RWPE2 (cell line): ENCODE measurements around the gene IFI6.
A peak's percentile ranks its signal among the peaks of the same experiment; 100 is the strongest.

ENCODE experiments used
- ATAC-seq: fragments of 200-7000 bp; cut with Tn5 transposase; 3 replicates; pipeline ENCODE4 v1.9.1; 2021; ENCODE audit warnings: low read depth
- DNase-seq: peaks from one replicate; pipeline ENCODE4 v3.0.0-alpha.2; 2020; ENCODE audit warnings: low spot score
- H3K27ac ChIP-seq: fragments of 450-650 bp; 2 replicates; pipeline ENCODE4 v1.5.1; 2017; ENCODE audit warnings: mild to moderate bottlenecking; ENCODE audit not compliant: poor library complexity, severe bottlenecking
- H3K27me3 ChIP-seq: fragments of 250-450 bp; sonication (Bioruptor Pico); 2 replicates; pipeline ENCODE4 v1.5.1; 2021; ENCODE audit warnings: mild to moderate bottlenecking, moderate library complexity; ENCODE audit not compliant: insufficient read depth, poor library complexity, severe bottlenecking
- H3K36me3 ChIP-seq: fragments of 250-450 bp; sonication (Bioruptor Pico); 2 replicates; pipeline ENCODE4 v1.5.1; 2020; ENCODE audit warnings: low read depth, mild to moderate bottlenecking, moderate library complexity
- H3K4me1 ChIP-seq: fragments of 250-450 bp; sonication (Bioruptor Pico); 2 replicates; pipeline ENCODE4 v1.5.1; 2021; ENCODE audit warnings: mild to moderate bottlenecking, moderate library complexity; ENCODE audit not compliant: insufficient read depth, poor library complexity, severe bottlenecking
- H3K4me3 ChIP-seq: fragments of 250-450 bp; sonication (Bioruptor Pico); 2 replicates; pipeline ENCODE4 v1.5.1; 2021; ENCODE audit warnings: mild to moderate bottlenecking, moderate library complexity; ENCODE audit not compliant: severe bottlenecking
- H3K9me3 ChIP-seq: fragments of 250-450 bp; sonication (Bioruptor Pico); 2 replicates; pipeline ENCODE4 v1.5.1; 2021; ENCODE audit warnings: mild to moderate bottlenecking, moderate library complexity; ENCODE audit not compliant: severe bottlenecking
- CTCF ChIP-seq: fragments of 450-650 bp; IDR thresholded peaks from one replicate; pipeline ENCODE4 v1.5.1; 2017; ENCODE audit warnings: mild to moderate bottlenecking, moderate library complexity; ENCODE audit not compliant: poor library complexity, severe bottlenecking

Gene IFI6

GRCh38 chr1:27658951-27659496 is 13.0 kb downstream of the IFI6 start:
- H3K4me1 ChIP-seq = peaks cover 14% of the 10 kb centered on the region
- peak; percentile 69 for DNase-seq

GRCh38 chr1:27656157-27656893 is 15.7 kb downstream of the IFI6 start:
- Histone ChIP-seq H3K4me3 (no peak overlapping the region), H3K36me3 (no peaks in the 10 kb centered on the region), H3K27ac (no peak overlapping the region), H3K4me1 (peaks cover 14% of the 10 kb centered on the region), H3K27me3 (no peaks in the 10 kb centered on the region), H3K9me3 (no peaks in the 10 kb centered on the region)
- TF ChIP-seq CTCF = no peak
- DNase-seq (no peak), ATAC-seq (0 out of 3 replicates have a peak, but pooled peaks have one; percentile 19)

More at GRCh38 chr1:27658951-27659496, 13.0 kb downstream of the IFI6 start:
- Histone ChIP-seq H3K9me3 (no peaks in the 10 kb centered on the region), H3K4me3 (peak overlapping the region; percentile 34), H3K27ac (peak overlapping the region; percentile 84), H3K36me3 (no peaks in the 10 kb centered on the region), H3K27me3 (no peaks in the 10 kb centered on the region)
- TF ChIP-seq CTCF = no peak
- peak; percentile 61 for ATAC-seq

GRCh38 chr1:27655151-27655937 is 16.6 kb downstream of the IFI6 start:
- no peak for TF ChIP-seq CTCF
- no peak overlapping the region for H3K4me3 ChIP-seq
- H3K27ac ChIP-seq = no peak overlapping the region
- no peaks in the 10 kb centered on the region for H3K36me3 ChIP-seq
- DNase-seq = no peak
- H3K9me3 ChIP-seq = no peaks in the 10 kb centered on the region
- peaks cover 21% of the 10 kb centered on the region for H3K4me1 ChIP-seq
- H3K27me3 ChIP-seq = no peaks in the 10 kb centered on the region
- no peak for ATAC-seq

GRCh38 chr1:27652111-27652864 is 19.7 kb downstream of the IFI6 start:
- TF ChIP-seq CTCF = no peak
- Histone ChIP-seq H3K27me3 (no peaks in the 10 kb centered on the region), H3K27ac (no peak overlapping the region), H3K4me1 (peaks cover 10% of the 10 kb centered on the region), H3K4me3 (no peak overlapping the region), H3K9me3 (no peaks in the 10 kb centered on the region), H3K36me3 (no peaks in the 10 kb centered on the region)
- ATAC-seq (no peak), DNase-seq (no peak)
